ENCODE data around the gene GHRL. TPM values are rescaled to one million over a fixed set of nuclear protein-coding genes. Genes with fewer than 3 reads are reported as not detected.

GHRL gene, protein sequence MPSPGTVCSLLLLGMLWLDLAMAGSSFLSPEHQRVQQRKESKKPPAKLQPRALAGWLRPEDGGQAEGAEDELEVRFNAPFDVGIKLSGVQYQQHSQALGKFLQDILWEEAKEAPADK
- total RNA-seq (0.40 TPM), polyA plus RNA-seq (ENCODE audit: insufficient read depth in 1 of 8, insufficient read length in 8 of 8, low replicate concordance in 1 of 8) (1 to 10 TPM in 3 of 8 donors, under 1 TPM in 5; 0.39 to 3.7 (median 0.82) TPM)
- long read RNA-seq, donor 1, result 0 reads
- long read RNA-seq, donor 2, result 0 reads
- long read RNA-seq, donor 3, result 0 reads
- long read RNA-seq, donor 4, result 0 reads
- long read RNA-seq, donor 5, result 0 reads
- long read RNA-seq, donor 6, result 0 reads
- long read RNA-seq, donor 7, result 0 reads
- long read RNA-seq, donor 8, result 0 reads
- long read RNA-seq, donor 9, result 0 reads
- long read RNA-seq, donor 10, result 0 reads
- long read RNA-seq, donor 11, result 0 reads

DNA sequence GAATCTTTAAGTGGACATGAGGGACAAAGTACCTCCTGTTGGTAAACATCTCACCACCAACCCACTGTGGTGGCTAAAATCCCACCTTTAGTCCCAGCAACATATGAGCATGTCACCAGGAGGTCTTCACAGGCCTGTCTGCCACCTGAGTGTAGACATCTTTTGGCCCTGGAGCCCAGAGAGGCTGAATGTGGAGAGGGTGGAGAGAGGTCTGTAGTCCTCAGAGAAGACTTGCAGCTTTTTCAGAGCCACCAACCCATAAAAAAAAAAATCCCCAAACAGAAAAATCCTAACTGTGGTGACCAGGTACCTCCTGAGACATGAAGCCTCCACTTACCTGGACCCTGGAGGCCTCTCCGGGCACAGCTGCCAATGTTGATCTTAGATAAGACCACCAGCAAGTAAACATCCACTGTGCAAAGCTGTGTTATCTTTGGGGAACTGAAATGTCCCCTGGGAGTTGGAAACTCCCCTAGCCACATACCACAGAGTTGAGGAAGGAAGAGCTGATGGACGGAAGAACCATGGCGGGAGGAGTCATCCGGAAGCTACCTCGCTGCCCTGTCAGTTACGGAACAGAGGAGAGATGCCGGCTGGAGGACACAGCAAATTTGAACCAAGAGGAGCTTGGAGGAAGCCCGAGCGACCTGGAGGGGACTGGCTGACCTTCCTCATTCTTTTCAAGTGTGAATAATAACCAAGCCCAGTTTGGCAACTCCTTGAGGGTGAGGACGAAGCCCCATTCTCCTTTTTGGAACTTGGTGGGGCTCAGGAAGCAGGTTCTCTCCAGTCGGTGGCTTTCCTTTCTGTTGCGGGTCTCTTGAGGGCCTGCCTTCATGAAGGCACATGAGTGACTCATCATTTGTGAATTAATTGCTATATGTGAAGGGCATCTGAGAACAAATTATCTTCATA lies at the start of gene GHRL:
Gene GHRL, minus strand, starts transcription at position 443 of the 915 bp plus-strand sequence. CDS start 2,767 bp downstream, outside the sequence.
- Histone ChIP-seq H3K27ac (ENCODE audit: low read length) (no peak within 1 kb of the TSS), H3K36me3 (ENCODE audit: control insufficient read depth, insufficient read depth, low read length) (peaks cover 17% of the 10 kb centered on the region), H3K9me3 (replicated peaks; ENCODE audit: control insufficient read depth, low read depth, low read length) (no peaks in the 10 kb centered on the region)

DNA sequence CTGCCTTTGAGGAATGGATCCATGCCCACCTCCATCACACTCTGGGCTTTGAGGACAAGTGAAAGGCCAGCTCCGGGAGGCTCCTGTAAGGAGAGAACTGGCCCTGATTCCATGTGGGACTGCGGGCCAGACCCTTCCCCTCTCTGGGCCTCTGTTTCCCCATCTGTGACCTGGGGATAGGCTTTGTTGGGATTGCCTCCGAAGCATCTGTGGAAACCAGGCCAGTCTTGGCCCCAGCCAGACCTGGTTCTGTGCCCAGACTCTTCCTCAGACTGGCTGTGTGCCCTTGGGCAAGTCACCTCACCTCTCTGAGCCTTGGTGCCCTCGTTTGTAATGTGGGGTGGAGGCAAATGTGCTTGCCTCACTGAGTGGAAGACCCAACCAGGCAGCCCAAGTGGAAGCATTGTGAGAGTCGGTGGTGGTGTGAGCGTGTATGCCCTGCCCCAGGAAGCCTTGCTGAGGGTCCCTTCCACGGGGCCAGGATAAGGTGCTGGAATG lies 49.2 kb upstream of the GHRL start:
- Histone ChIP-seq H3K9me3 (replicated peaks; ENCODE audit: control insufficient read depth, low read depth, low read length) (no peaks in the 10 kb centered on the region), H3K36me3 (ENCODE audit: control insufficient read depth, insufficient read depth, low read length) (no peaks in the 10 kb centered on the region), H3K27ac (ENCODE audit: low read length) (no peak overlapping the region), H3K4me3 (ENCODE audit: low read length) (no peak overlapping the region), H3K27me3 (ENCODE audit: control insufficient read depth, insufficient read depth, low read length) (peaks cover 2% of the 10 kb centered on the region), H3K4me1 (ENCODE audit: control insufficient read depth, insufficient read depth, low read length) (no peaks in the 10 kb centered on the region)
- 71% methylated on average over 3 of the region's 7 CpGs for WGBS (ENCODE audit: insufficient coverage)
- no peak for DNase-seq

More for the DNA sequence above, at the start of gene GHRL:
- 77% methylated on average over 6 of the region's 12 CpGs for WGBS (ENCODE audit: insufficient coverage)
- Histone ChIP-seq H3K4me3 (ENCODE audit: low read length) (no peak within 1 kb of the TSS), H3K4me1 (ENCODE audit: control insufficient read depth, insufficient read depth, low read length) (no peaks in the 10 kb centered on the region), H3K27me3 (ENCODE audit: control insufficient read depth, insufficient read depth, low read length) (no peaks in the 10 kb centered on the region)
- DNase-seq, result peak; percentile 32

DNA sequence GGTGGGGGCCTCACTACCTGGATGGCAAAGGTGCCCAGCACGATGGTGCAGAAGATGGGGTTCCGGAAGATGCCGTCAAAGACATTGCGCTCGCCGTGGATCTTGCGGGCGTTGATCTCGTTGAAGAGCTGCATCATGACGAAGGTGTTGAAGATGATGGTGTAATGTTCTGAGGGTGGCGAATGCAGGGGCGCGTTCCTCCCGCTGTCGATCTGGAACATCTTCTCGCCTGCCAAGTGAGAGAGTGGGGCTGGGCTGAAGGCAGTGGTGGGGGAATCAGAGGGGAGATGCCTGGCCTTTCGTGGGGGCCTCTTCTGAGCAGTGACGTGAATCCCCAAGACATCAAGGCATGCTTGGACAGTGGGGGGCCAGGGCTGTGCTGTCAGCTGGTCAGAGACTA lies 47.7 kb upstream of the GHRL start:
- WGBS (ENCODE audit: insufficient coverage), result 90% methylated on average over 17 of the region's 18 CpGs
- H3K9me3 ChIP-seq (replicated peaks; ENCODE audit: control insufficient read depth, low read depth, low read length), result no peaks in the 10 kb centered on the region
- DNase-seq, result no peak
- no peak overlapping the region for H3K4me3 ChIP-seq (ENCODE audit: low read length)
- no peaks in the 10 kb centered on the region for H3K4me1 ChIP-seq (ENCODE audit: control insufficient read depth, insufficient read depth, low read length)
- no peak overlapping the region for H3K27ac ChIP-seq (ENCODE audit: low read length)
- peaks cover 2% of the 10 kb centered on the region for H3K27me3 ChIP-seq (ENCODE audit: control insufficient read depth, insufficient read depth, low read length)
- no peaks in the 10 kb centered on the region for H3K36me3 ChIP-seq (ENCODE audit: control insufficient read depth, insufficient read depth, low read length)

DNA sequence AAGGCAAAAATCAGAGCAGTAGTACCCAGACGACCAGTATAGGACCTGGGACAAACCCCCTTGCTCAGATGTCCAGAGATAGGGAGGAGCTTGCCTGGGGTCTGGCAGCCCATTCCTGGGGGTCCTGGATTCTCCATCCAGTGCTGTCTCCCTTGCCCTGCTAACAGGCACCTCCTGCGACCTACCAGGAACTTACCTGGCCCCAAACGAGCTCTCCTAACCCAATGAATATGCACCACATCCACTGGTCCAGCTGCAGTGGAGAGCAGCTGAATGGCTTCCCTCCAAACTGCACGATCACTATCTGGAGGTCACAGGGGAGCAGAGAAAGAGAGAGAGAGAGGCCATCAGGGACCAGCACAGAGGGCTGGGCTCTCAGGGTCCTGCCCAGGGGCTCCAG lies 47.3 kb upstream of the GHRL start:
- no peak overlapping the region for H3K4me3 ChIP-seq (ENCODE audit: low read length)
- H3K9me3 ChIP-seq (replicated peaks; ENCODE audit: control insufficient read depth, low read depth, low read length), result no peaks in the 10 kb centered on the region
- DNase-seq, result no peak
- H3K27me3 ChIP-seq (ENCODE audit: control insufficient read depth, insufficient read depth, low read length), result peaks cover 2% of the 10 kb centered on the region
- H3K4me1 ChIP-seq (ENCODE audit: control insufficient read depth, insufficient read depth, low read length), result no peaks in the 10 kb centered on the region
- 60% methylated on average over 1 of the region's 4 CpGs for WGBS (ENCODE audit: insufficient coverage)
- no peak overlapping the region for H3K27ac ChIP-seq (ENCODE audit: low read length)
- H3K36me3 ChIP-seq (ENCODE audit: control insufficient read depth, insufficient read depth, low read length), result no peaks in the 10 kb centered on the region

DNA sequence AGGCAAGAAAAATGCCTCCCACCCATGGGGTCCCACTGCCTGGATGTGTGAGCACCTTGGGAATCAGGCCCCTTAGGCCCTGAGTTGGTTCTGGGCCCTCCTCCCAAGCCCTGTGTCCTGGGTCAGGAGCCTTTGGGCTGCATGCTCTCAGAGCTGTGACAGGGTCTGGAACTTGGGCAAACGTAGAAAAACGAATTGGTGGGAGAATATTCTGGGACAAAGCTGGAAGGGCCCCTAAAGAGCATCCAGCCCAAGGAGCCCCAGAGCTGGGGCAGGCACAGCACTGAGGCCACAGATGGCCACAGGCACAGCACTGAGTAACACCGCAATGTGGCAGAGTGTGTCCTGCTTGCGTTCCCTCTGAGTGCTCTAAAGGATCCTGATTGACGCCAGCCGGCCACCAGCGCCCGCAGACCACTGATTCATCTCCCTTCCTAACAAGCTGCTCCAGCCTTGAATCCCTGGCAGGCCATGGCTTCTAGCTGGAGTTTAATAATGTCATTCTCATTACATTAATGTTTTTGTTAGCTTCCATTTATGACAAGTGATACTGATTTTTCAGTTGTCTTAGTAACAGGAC lies 46.7 kb upstream of the GHRL start:
- no peaks in the 10 kb centered on the region for H3K36me3 ChIP-seq (ENCODE audit: control insufficient read depth, insufficient read depth, low read length)
- no peak for DNase-seq

DNA sequence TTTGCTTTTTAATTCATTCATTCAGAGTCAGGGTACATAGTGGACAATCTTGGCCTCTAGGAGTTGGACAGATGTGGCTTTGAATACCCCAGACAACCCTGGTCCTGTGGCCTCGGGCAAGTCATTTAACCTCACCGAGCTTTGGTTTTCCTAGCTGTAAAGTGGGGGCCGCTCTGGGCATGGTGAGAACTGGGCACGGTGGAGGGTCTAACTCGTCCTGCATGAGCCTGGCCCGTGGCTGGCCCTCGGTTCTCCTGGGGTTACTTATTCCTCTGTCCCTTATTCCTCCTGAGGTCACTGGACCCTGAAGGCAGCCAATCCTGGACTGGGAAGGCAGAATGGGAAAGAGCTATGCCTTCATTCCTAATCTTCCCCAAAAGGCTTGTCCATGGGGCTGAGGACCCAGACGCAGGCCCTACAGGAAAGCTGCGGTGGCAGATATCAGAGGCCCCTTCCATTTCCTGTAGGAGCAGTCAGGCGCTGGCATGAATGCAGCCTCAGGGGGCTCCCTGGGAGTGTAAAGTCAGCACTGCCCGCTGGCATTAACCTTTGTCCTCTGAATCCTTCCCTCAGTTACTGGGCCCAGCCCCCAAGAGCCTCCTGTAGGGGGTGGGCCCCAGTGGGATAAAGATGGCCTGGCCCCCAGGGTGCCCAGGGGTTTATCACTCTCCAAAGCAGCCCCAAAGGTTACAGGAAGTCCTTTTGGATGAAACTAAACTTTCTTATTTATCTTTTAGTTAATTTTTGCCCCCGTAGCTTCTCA lies 46.0 kb upstream of the GHRL start:
- no peak for DNase-seq
- Histone ChIP-seq H3K27me3 (ENCODE audit: control insufficient read depth, insufficient read depth, low read length) (peaks cover 2% of the 10 kb centered on the region), H3K4me1 (ENCODE audit: control insufficient read depth, insufficient read depth, low read length) (no peaks in the 10 kb centered on the region), H3K9me3 (replicated peaks; ENCODE audit: control insufficient read depth, low read depth, low read length) (no peaks in the 10 kb centered on the region), H3K27ac (ENCODE audit: low read length) (no peak overlapping the region), H3K4me3 (ENCODE audit: low read length) (no peak overlapping the region), H3K36me3 (ENCODE audit: control insufficient read depth, insufficient read depth, low read length) (no peaks in the 10 kb centered on the region)
- WGBS (ENCODE audit: insufficient coverage), result 77% methylated on average over 5 of the region's 12 CpGs

More for the DNA sequence above, 46.7 kb upstream of the GHRL start:
- Histone ChIP-seq H3K27me3 (ENCODE audit: control insufficient read depth, insufficient read depth, low read length) (peaks cover 2% of the 10 kb centered on the region), H3K4me3 (ENCODE audit: low read length) (no peak overlapping the region), H3K4me1 (ENCODE audit: control insufficient read depth, insufficient read depth, low read length) (no peaks in the 10 kb centered on the region), H3K27ac (ENCODE audit: low read length) (no peak overlapping the region), H3K9me3 (replicated peaks; ENCODE audit: control insufficient read depth, low read depth, low read length) (no peaks in the 10 kb centered on the region)
- 67% methylated on average over 8 of the region's 8 CpGs for WGBS (ENCODE audit: insufficient coverage)

DNA sequence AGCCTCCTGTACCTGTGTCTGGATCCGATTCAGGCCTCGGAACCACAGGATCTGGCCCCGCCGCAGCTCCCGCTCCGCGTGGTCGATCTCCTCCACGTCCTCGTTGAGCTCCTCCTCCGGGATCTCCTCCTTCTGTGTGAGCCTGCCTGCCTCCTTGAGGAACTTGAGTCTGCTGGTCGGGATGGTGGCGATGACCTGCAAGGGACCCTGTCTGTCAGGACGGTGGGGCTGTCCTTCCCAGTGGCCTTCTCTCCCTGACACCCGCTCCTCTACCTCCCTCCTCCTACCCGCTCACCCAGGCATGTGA lies 45.4 kb upstream of the GHRL start:
- WGBS (ENCODE audit: insufficient coverage), result 62% methylated on average over 13 of the region's 16 CpGs
- H3K27me3 ChIP-seq (ENCODE audit: control insufficient read depth, insufficient read depth, low read length), result peaks cover 2% of the 10 kb centered on the region

DNA sequence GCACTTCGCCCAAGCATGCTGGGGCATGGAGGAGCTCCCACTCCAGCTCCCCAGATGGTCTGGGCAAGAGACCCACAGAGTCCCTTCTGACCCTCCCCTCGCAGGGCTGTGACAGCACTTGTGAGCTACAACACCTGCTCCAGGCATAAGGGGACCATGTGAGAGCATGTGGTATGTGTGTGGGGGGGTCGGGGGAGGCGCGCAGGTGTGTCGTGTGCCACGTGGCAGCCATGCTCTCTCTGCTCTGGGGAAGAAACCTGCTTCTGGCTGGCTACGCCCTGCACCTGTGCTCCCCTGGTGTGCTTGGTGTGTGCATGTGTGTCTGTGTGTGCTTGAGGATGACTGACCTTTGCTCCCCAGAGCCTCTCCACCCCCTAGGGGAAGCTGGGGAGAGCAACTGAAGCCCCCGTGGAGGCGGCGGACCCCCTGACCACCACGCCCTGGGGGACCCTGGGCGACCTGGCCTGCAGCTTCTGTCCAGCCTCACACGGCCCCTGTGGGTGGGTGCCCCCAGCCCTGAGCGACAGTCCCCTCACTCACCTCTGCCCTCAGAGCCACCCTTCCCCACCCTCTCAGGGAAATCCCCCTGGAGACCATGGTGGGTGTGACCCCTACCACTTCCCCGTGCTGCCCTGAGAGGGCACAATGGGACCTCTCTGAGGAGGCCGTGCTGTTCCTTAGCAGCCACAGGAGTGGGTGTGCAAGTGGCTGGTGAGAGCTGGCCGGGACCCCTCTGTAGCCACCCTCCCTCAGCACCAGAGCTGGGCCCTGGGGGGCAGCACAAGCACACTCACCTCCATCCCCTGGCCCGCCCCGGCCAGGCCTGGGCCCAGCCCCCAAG lies 44.8 kb upstream of the GHRL start:
- H3K9me3 ChIP-seq (replicated peaks; ENCODE audit: control insufficient read depth, low read depth, low read length), result no peaks in the 10 kb centered on the region
- no peaks in the 10 kb centered on the region for H3K36me3 ChIP-seq (ENCODE audit: control insufficient read depth, insufficient read depth, low read length)
- no peak overlapping the region for H3K27ac ChIP-seq (ENCODE audit: low read length)
- no peak overlapping the region for H3K4me3 ChIP-seq (ENCODE audit: low read length)
- WGBS (ENCODE audit: insufficient coverage), result 74% methylated on average over 8 of the region's 20 CpGs
- H3K27me3 ChIP-seq (ENCODE audit: control insufficient read depth, insufficient read depth, low read length), result peaks cover 6% of the 10 kb centered on the region
- H3K4me1 ChIP-seq (ENCODE audit: control insufficient read depth, insufficient read depth, low read length), result no peaks in the 10 kb centered on the region
- DNase-seq, result no peak

More for the DNA sequence above, 45.4 kb upstream of the GHRL start:
- Histone ChIP-seq H3K9me3 (replicated peaks; ENCODE audit: control insufficient read depth, low read depth, low read length) (no peaks in the 10 kb centered on the region), H3K4me1 (ENCODE audit: control insufficient read depth, insufficient read depth, low read length) (no peaks in the 10 kb centered on the region), H3K36me3 (ENCODE audit: control insufficient read depth, insufficient read depth, low read length) (no peaks in the 10 kb centered on the region), H3K27ac (ENCODE audit: low read length) (no peak overlapping the region), H3K4me3 (ENCODE audit: low read length) (no peak overlapping the region)
- no peak for DNase-seq

DNA sequence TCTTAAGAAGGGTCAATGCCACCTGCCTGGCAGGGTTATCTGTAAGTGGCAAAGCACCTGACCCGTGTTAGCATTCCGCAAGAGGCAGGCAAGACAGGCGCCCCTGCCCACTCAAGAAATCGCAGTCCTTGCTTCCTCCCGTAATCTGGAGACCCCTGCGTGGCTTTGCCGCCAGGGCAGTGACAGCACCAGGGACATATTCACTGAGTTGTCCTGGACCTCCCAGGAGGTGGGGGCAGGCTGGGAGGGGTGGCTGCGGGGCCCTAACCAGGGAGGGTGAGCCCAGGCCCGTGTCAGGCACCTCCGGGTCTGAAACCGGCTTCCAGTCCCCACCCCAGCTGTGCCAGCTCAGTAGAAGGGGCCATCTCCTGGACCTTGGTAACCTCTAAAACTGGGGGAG lies 44.0 kb upstream of the GHRL start:
- H3K27me3 ChIP-seq (ENCODE audit: control insufficient read depth, insufficient read depth, low read length), result peaks cover 11% of the 10 kb centered on the region
- DNase-seq, result no peak
- H3K4me1 ChIP-seq (ENCODE audit: control insufficient read depth, insufficient read depth, low read length), result no peaks in the 10 kb centered on the region
- no peaks in the 10 kb centered on the region for H3K36me3 ChIP-seq (ENCODE audit: control insufficient read depth, insufficient read depth, low read length)
- H3K9me3 ChIP-seq (replicated peaks; ENCODE audit: control insufficient read depth, low read depth, low read length), result no peaks in the 10 kb centered on the region
- WGBS (ENCODE audit: insufficient coverage), result 86% methylated on average over 10 of the region's 11 CpGs
- no peak overlapping the region for H3K27ac ChIP-seq (ENCODE audit: low read length)
- no peak overlapping the region for H3K4me3 ChIP-seq (ENCODE audit: low read length)
